Measurements from ENCODE around the gene GNA12. TPM values are rescaled to one million over a fixed set of nuclear protein-coding genes. Genes with fewer than 3 reads are reported as not detected.

The GNA12 gene
- total RNA-seq, 2 experiments from 2014 or later, result 14.4 to 18.6 TPM

GRCh38 chr7:2876031-2876731 lies 32.1 kb upstream of the GNA12 start:
- ATAC-seq, result no peak
- Mint-ChIP-seq H3K9me3 (ENCODE audit: low read depth) (no peaks in the 10 kb centered on the region), H3K27me3 (peaks cover 10% of the 10 kb centered on the region), H3K27ac (no peak overlapping the region), H3K36me3 (no peaks in the 10 kb centered on the region), H3K4me1 (peaks cover 45% of the 10 kb centered on the region), H3K4me3 (no peak overlapping the region)
- no peak for DNase-seq
- CTCF ChIA-PET, result interaction anchor here (2.5 kb wide), 1 partner anchor 11 kb away, joined by 12 read pairs; no protein-coding TSS in a partner anchor

DNA sequence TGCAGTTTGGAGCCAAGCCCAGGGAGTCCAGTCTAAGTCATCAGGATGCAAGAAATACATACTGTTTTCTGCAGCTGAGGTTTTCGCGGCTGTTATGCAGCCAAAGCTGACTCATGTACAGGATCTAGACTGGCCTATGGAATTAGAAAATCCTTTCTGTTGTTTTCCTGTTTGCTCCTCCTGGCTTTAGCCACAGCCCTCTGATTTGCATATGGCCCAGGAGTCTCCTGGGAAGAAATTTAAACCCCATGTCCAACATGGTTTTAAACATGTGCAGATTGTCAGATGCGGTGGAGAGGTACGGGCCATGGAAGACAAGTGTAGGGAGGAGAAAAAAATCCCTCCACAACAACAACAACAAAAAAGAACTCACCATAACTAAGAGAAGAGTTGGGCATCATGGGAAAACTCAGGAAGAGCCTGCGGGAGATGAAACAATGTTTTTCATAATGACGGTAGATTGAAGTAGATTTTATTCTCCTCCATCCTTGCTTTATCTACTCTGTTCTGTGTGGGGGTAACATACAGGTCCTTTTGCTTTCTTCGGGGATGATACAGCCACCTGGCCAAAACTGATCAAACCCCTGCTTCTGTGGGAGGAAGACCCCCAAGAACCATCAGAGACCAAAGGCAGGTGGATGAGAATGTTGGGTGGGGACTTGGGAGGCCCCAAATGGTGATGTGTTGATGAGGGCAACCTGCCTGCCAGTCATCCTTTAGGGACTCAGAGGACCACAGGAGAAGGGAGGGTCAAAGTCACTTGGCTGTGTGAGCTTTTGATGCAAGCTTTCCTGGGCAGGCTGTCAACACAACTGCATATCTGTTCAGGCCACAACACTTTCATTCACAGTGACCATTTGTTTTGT lies 29.8 kb upstream of the GNA12 start:
- Mint-ChIP-seq H3K36me3 (no peaks in the 10 kb centered on the region), H3K27me3 (peaks cover 10% of the 10 kb centered on the region), H3K27ac (peak overlapping the region; percentile 50), H3K9me3 (ENCODE audit: low read depth) (no peaks in the 10 kb centered on the region), H3K4me1 (peaks cover 44% of the 10 kb centered on the region), H3K4me3 (no peak overlapping the region)
- DNase-seq (no peak), ATAC-seq (peak; percentile 59)
- CTCF ChIA-PET, result interaction anchor here (2.5 kb wide), 1 partner anchor 9 kb away, joined by 12 read pairs; no protein-coding TSS in a partner anchor

DNA sequence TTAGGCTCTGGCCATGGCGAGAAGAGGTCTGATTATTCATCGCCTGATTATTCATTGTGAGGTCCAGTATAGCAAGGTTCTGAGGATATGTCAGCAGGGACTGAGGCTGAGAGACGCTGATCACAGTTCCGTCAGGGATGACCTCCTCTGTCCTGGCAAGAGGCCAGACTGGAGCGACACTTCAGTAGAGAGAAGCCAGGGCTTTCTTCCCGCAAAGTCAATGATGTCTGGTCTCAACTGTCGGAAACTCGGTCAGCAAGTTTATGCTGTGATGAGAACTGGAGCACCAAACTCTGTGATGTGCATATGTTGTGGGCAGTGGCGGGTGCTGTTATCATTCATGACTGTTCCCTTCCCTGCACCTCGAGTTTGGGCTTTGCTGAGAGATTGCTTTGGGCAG lies 29.0 kb upstream of the GNA12 start:
- Mint-ChIP-seq H3K27ac (no peak overlapping the region), H3K36me3 (no peaks in the 10 kb centered on the region), H3K4me1 (peaks cover 38% of the 10 kb centered on the region), H3K9me3 (ENCODE audit: low read depth) (no peaks in the 10 kb centered on the region), H3K4me3 (no peak overlapping the region), H3K27me3 (peaks cover 10% of the 10 kb centered on the region)
- ATAC-seq, result no peak
- CTCF ChIA-PET, result no interaction called here
- DNase-seq, result no peak

GRCh38 chr7:2872296-2872874 lies 28.3 kb upstream of the GNA12 start:
- H3K4me1 Mint-ChIP-seq, result peaks cover 37% of the 10 kb centered on the region
- H3K36me3 Mint-ChIP-seq, result no peaks in the 10 kb centered on the region
- DNase-seq, result no peak
- peaks cover 10% of the 10 kb centered on the region for H3K27me3 Mint-ChIP-seq
- H3K4me3 Mint-ChIP-seq, result no peak overlapping the region
- H3K9me3 Mint-ChIP-seq (ENCODE audit: low read depth), result no peaks in the 10 kb centered on the region
- no peak overlapping the region for H3K27ac Mint-ChIP-seq
- CTCF ChIA-PET, result no interaction called here
- ATAC-seq, result no peak

GRCh38 chr7:2870471-2870931 lies 26.4 kb upstream of the GNA12 start:
- H3K36me3 Mint-ChIP-seq, result no peaks in the 10 kb centered on the region
- peaks cover 37% of the 10 kb centered on the region for H3K4me1 Mint-ChIP-seq
- DNase-seq, result peak; percentile 59
- CTCF ChIA-PET, result no interaction called here
- no peak overlapping the region for H3K4me3 Mint-ChIP-seq
- H3K27me3 Mint-ChIP-seq, result peaks cover 19% of the 10 kb centered on the region
- ATAC-seq, result peak; percentile 43
- no peaks in the 10 kb centered on the region for H3K9me3 Mint-ChIP-seq (ENCODE audit: low read depth)
- H3K27ac Mint-ChIP-seq, result no peak overlapping the region

DNA sequence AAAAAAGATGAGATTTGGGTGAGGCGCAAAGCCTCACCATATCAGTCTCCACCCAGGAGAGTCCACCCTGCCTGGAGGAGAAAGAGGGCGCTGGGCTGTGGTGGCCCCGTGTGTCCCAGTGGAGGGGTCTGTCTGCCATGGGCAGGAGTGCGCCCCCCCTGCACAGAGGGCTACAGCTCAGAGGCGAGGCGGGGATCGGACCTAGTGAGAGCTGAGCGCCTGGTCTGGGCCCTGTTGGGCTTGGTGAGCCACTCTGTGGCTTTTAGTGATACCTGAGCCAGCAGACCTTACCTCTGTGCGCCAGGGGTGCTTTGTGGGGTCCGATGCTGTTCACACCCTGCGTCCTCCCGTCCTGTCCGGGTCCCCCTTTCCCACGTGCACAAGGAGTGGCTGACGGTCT lies 25.9 kb upstream of the GNA12 start:
- Mint-ChIP-seq H3K27ac (no peak overlapping the region), H3K4me3 (no peak overlapping the region), H3K36me3 (no peaks in the 10 kb centered on the region), H3K9me3 (ENCODE audit: low read depth) (no peaks in the 10 kb centered on the region), H3K27me3 (peaks cover 19% of the 10 kb centered on the region), H3K4me1 (peaks cover 35% of the 10 kb centered on the region)
- ATAC-seq (no peak), DNase-seq (no peak)
- CTCF ChIA-PET, result no interaction called here

GRCh38 chr7:2866601-2867000 lies 22.5 kb upstream of the GNA12 start:
- no peaks in the 10 kb centered on the region for H3K9me3 Mint-ChIP-seq (ENCODE audit: low read depth)
- CTCF ChIA-PET, result interaction anchor here (1.0 to 5.1 kb wide), 12 partner anchors 8 to 1031 kb away, joined by 3 to 25 read pairs (median 10); no protein-coding TSS in a partner anchor
- peaks cover 9% of the 10 kb centered on the region for H3K27me3 Mint-ChIP-seq
- H3K27ac Mint-ChIP-seq, result no peak overlapping the region
- peaks cover 41% of the 10 kb centered on the region for H3K4me1 Mint-ChIP-seq
- no peak overlapping the region for H3K4me3 Mint-ChIP-seq
- no peak for ATAC-seq
- no peak for DNase-seq
- no peaks in the 10 kb centered on the region for H3K36me3 Mint-ChIP-seq

DNA sequence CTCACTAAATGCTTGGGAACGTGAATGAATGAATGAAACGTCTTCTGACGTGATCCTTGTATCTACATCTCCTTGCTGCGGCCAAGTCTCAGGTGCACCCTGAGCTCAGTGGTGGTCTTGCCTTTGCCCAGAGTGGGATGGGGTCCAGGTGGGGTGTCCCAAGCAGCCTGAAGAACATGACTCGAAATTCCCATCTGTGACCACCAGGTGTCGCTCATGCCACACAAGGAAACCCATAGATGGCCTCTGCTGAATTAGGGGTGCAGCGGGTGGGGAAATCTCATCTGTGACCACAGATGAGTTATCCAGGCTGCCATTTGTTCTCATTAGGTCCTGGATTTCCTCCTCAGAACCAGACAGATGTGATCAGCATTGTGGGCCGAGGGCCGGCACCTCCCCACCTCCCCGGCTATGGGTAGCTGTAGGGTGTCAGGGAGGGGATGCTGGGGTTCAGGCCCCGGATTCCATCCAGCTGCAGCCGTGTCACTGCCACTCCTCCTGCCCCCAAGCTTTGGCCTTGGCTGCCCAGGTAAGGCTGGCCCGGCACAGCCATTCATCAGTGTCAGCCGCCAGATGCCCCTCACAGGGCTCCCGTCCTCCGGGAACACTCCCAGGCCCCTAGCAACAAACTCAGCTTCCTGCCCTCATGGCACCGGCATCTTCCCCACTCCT lies 21.0 kb upstream of the GNA12 start:
- H3K9me3 Mint-ChIP-seq (ENCODE audit: low read depth), result no peaks in the 10 kb centered on the region
- ATAC-seq (no peak), DNase-seq (peak; percentile 82)
- no peak overlapping the region for H3K4me3 Mint-ChIP-seq
- H3K36me3 Mint-ChIP-seq, result no peaks in the 10 kb centered on the region
- CTCF ChIA-PET, result interaction anchor here (0.6 to 5.1 kb wide), 53 partner anchors 10 to 1776 kb away, joined by 3 to 25 read pairs (median 4); partner anchors contain the start of genes SDK1 and TTYH3
- H3K4me1 Mint-ChIP-seq, result peaks cover 28% of the 10 kb centered on the region
- peaks cover 9% of the 10 kb centered on the region for H3K27me3 Mint-ChIP-seq
- peak overlapping the region; percentile 74 for H3K27ac Mint-ChIP-seq

GRCh38 chr7:2864204-2864985 lies 20.3 kb upstream of the GNA12 start:
- CTCF ChIA-PET, result interaction anchor here (0.7 to 5.1 kb wide), 38 partner anchors 10 to 1777 kb away, joined by 3 to 25 read pairs (median 4); partner anchors contain the start of gene SDK1
- H3K9me3 Mint-ChIP-seq (ENCODE audit: low read depth), result no peaks in the 10 kb centered on the region
- DNase-seq (no peak), ATAC-seq (no peak)
- peaks cover 13% of the 10 kb centered on the region for H3K27me3 Mint-ChIP-seq
- peaks cover 28% of the 10 kb centered on the region for H3K4me1 Mint-ChIP-seq
- peak overlapping the region; percentile 54 for H3K4me3 Mint-ChIP-seq
- no peaks in the 10 kb centered on the region for H3K36me3 Mint-ChIP-seq
- peak overlapping the region; percentile 85 for H3K27ac Mint-ChIP-seq

- CTCF ChIA-PET, result interaction anchor here (1.2 to 5.1 kb wide), 15 partner anchors 12 to 1778 kb away, joined by 3 to 25 read pairs (median 9); partner anchors contain the start of gene SDK1
- peak; percentile 94 for ATAC-seq
- peak overlapping the region; percentile 54 for H3K4me3 Mint-ChIP-seq
- H3K27ac Mint-ChIP-seq, result peak overlapping the region; percentile 85
- H3K9me3 Mint-ChIP-seq (ENCODE audit: low read depth), result no peaks in the 10 kb centered on the region
- no peaks in the 10 kb centered on the region for H3K36me3 Mint-ChIP-seq
- peak; percentile 94 for DNase-seq
- peaks cover 27% of the 10 kb centered on the region for H3K4me1 Mint-ChIP-seq
- peaks cover 13% of the 10 kb centered on the region for H3K27me3 Mint-ChIP-seq
These were observed 19.5 kb upstream of the GNA12 start for GRCh38 chr7:2863461-2864066.

DNA sequence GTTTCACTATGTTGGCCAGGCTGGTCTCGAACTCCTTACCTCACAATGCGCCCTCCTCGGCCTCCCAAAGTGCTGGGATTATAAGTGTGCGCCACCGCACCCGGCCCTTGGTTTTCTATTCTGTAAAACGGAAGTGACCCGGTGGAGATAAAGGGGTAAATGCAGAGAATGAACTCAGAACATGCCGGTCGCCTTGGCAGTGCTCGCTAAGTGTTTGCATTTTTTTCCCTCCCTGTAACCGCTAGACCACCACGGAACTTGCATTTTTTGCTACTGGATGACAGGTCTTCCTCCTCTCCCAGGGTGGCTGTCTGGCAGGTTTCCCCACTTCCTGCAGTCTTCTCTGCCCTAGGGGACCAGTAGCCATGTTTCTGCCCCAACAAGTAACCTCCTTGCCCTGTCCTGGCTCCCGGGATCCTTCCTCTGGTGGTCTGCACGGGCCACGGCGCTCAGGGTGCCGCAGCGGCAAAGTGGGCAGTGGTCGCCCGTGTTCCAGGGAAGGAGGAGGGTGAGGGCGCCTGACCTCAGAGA lies 18.8 kb upstream of the GNA12 start:
- peak; percentile 73 for DNase-seq
- Mint-ChIP-seq H3K4me1 (peaks cover 27% of the 10 kb centered on the region), H3K9me3 (ENCODE audit: low read depth) (no peaks in the 10 kb centered on the region), H3K27ac (peak overlapping the region; percentile 85), H3K36me3 (no peaks in the 10 kb centered on the region), H3K27me3 (peaks cover 13% of the 10 kb centered on the region), H3K4me3 (peak overlapping the region; percentile 54)
- CTCF ChIA-PET, result interaction anchor here (1.1 kb wide), 2 partner anchors 11 to 153 kb away, joined by 3 to 5 read pairs; no protein-coding TSS in a partner anchor
- ATAC-seq, result peak; percentile 25

Data from activated CD8-positive, alpha-beta memory T cell treated with anti-CD3 and anti-CD28 coated beads, Interleukin-2, amount 10 ng/mL, durations not matched to agents 7 days and 5 days (primary cell).